Mammary epithelial cell (primary cell): ENCODE measurements around the gene LYRM2.

ENCODE experiments used
- EZH2 ChIP-seq: IDR thresholded peaks from 2 replicates; pipeline ENCODE4 v1.6.1; 2012; ENCODE audit warnings: low read length, inconsistent platforms, borderline replicate concordance
- TF ChIP-seq, protein P1 (sequence below), 2 donors: IDR thresholded peaks in 1 of 2; conservative IDR thresholded peaks in 1 of 2; 2 replicates each; pipeline ENCODE4 v1.5.1; 2011 to 2012; ENCODE audit warnings: inconsistent platforms in 2 of 2, low read length in 2 of 2, mild to moderate bottlenecking in 2 of 2, control low read depth in 1 of 2, low read depth in 1 of 2; ENCODE audit not compliant: insufficient read depth in 1 of 2; ENCODE audit errors: extremely low read depth in 1 of 2

DNA sequence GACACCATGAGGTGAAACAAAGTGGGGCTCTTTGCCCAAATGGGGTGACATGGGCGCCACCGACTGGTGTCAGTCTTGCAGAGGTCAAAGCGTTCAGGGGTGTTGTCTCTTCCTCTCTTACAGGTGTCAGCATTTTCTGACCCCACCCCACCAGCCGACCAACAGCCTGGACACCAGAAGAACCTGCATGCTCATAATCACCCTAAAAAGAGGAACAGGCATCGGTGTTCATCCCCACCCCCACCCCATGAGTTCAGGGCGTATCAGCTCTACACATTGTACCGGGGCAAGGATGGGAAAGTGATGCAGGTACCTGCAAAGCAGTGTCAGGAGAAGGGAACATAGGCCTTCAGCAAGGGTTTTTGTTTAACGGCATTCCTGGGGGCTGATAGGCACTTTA, 14.8 kb downstream of the LYRM2 start:
- TF ChIP-seq, protein P1, sequence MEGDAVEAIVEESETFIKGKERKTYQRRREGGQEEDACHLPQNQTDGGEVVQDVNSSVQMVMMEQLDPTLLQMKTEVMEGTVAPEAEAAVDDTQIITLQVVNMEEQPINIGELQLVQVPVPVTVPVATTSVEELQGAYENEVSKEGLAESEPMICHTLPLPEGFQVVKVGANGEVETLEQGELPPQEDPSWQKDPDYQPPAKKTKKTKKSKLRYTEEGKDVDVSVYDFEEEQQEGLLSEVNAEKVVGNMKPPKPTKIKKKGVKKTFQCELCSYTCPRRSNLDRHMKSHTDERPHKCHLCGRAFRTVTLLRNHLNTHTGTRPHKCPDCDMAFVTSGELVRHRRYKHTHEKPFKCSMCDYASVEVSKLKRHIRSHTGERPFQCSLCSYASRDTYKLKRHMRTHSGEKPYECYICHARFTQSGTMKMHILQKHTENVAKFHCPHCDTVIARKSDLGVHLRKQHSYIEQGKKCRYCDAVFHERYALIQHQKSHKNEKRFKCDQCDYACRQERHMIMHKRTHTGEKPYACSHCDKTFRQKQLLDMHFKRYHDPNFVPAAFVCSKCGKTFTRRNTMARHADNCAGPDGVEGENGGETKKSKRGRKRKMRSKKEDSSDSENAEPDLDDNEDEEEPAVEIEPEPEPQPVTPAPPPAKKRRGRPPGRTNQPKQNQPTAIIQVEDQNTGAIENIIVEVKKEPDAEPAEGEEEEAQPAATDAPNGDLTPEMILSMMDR (conservative IDR thresholded peaks at IDR 0.05 in 1 of 2, IDR thresholded peaks at IDR 0.05 in 1 of 2; ENCODE audit: extremely low read depth in 1 of 2, insufficient read depth in 1 of 2, low read depth in 1 of 2, low read length in 2 of 2): no peak
- TF ChIP-seq EZH2: no peak
